ENCODE results near the gene USHBP1. TPM values are rescaled to one million over a fixed set of nuclear protein-coding genes. Genes with fewer than 3 reads are reported as not detected.

The USHBP1 gene
- total RNA-seq, 1 donor from 2014 or later = not detected

DNA sequence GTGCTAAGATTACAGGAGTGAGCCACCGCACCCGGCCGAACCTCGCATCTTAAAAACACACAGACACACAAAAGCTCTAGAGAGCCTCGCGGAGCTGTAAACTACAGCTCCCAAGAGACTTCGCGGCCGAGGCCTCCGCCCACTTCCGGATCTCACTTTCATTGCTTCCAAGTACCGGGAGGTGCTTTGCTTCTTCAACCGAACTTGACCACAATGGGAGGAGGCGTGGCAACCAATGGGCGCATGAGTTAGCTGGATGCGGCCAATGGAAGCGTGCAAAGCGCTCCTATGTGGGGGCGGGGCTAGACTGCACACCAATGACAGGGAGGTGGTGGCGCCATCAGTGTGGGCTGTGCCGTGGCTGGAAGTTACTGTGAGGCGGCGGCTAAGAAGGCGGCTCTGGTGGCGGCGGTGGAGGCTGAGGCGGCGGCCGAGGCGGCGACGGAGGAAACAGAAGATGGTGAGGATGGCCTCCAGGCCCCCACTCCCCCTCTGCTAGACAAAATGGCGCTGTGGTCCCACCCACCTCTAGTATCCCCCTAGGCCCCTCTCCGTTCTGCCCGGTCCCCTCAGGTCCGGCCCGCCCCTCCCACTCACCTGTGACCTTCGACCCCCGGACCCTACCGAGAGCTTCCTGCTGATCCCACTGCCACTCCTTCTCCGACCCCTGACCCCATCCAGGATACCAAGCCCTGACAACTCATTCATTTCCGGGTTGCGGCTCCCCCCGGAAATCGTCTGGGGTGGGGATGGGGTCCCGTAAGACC, 44.8 kb upstream of the USHBP1 start, which contains the start of gene DDA1:
Gene DDA1 (plus strand): TSS at position 366 of the 767 bp plus-strand sequence. CDS start 92 bp downstream, at position 458.
- TF ChIP-seq, protein P1, sequence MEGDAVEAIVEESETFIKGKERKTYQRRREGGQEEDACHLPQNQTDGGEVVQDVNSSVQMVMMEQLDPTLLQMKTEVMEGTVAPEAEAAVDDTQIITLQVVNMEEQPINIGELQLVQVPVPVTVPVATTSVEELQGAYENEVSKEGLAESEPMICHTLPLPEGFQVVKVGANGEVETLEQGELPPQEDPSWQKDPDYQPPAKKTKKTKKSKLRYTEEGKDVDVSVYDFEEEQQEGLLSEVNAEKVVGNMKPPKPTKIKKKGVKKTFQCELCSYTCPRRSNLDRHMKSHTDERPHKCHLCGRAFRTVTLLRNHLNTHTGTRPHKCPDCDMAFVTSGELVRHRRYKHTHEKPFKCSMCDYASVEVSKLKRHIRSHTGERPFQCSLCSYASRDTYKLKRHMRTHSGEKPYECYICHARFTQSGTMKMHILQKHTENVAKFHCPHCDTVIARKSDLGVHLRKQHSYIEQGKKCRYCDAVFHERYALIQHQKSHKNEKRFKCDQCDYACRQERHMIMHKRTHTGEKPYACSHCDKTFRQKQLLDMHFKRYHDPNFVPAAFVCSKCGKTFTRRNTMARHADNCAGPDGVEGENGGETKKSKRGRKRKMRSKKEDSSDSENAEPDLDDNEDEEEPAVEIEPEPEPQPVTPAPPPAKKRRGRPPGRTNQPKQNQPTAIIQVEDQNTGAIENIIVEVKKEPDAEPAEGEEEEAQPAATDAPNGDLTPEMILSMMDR (conservative IDR thresholded peaks at IDR 0.05; ENCODE audit: low read depth, low read length) = no peak
- peak; percentile 96 for DNase-seq (ENCODE audit: low read depth)
- peak within 1 kb of the TSS; percentile 99 for H3K4me3 ChIP-seq (ENCODE audit: low read depth, low read length)

DNA sequence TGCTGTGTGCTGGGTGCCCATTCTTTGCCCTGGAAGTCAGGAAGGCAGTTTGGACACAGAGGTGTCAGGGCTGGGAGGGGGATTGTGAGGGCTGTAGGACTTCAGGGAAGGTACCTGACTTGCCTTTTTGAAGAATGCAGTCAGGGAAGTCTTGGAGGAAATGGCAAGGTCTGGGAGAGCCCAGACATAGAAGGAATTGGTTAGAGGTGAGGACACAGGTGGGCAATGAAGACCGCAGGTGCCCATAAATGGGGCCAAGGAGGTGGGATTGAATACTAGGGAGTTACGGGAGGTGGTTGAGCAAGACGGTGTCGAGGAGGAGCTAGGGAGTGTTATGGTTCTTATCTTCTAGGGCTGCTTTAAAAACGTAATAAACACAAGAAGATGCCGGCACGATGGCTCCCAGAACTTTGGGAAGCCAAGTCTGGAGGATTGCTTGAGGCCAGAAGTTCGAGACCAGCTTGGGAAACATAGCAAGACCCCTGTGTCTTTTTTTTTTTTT, 43.4 kb upstream of the USHBP1 start:
- TF ChIP-seq, protein P1 (conservative IDR thresholded peaks at IDR 0.05; ENCODE audit: low read depth, low read length) = no peak
- no peak for DNase-seq (ENCODE audit: low read depth)
- H3K4me3 ChIP-seq (ENCODE audit: low read depth, low read length) = no peak overlapping the region

DNA sequence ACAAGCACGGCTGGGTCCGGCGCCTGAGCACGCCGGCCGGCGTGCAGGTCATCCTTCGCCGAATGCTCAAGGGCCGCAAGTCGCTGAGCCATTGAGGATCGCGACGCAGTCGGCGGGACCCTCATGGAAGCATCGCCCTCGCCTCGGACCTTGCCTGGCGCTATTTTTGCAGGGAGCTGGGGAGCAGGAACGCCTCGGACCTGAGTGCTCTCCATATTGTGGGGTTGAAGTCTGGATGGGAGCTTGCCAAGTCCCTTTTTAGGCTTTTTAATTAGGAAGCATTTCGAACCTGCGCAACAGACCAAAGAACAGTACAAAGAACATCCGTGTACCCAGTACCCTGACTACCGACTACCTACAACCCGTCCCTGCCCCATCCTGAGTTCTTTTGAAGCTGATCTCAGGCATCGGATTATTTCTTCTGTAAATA, 41.8 kb upstream of the USHBP1 start:
- no peak for DNase-seq (ENCODE audit: low read depth)
- TF ChIP-seq, protein P1 (conservative IDR thresholded peaks at IDR 0.05; ENCODE audit: low read depth, low read length) = no peak
- peak overlapping the region; percentile 79 for H3K4me3 ChIP-seq (ENCODE audit: low read depth, low read length)

DNA sequence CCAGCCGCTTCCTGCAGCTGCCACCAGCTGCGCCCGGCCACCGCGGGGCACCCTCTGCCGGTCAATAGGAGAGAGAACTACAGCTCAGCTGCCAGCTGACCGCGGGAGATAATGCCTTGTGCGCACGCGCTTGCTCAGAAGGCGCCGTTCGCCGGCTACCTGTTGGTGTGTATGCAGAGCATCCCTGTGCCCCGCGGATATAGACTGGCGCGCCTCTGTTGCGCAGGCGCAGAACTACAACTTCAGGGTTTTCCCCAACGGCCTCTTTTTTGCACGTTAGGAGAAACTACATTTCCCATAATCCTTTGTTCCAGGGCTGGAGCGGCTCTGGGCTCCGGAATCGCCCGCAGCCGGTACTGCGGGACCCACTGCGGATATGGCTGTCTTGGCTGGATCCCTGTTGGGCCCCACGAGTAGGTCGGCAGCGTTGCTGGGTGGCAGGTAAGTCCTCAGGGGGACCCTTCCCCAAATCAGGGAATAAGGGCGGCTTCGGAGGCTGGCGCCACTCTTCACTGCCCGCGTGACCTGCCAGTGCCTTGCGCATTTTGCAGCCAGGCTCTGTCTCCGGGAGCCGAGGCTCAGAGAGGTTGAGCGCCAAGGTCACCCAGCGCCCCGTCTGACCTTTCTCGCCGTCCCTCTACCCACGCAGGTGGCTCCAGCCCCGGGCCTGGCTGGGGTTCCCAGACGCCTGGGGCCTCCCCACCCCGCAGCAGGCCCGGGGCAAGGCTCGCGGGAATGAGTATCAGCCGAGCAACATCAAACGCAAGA, 41.2 kb upstream of the USHBP1 start, which contains the start of gene MRPL34:
Gene MRPL34 (plus strand): TSS at position 356 of the 768 bp plus-strand sequence. CDS start 21 bp downstream, at position 377.
- TF ChIP-seq, protein P1 (conservative IDR thresholded peaks at IDR 0.05; ENCODE audit: low read depth, low read length) = peak; percentile 75
- peak within 1 kb of the TSS; percentile 79 for H3K4me3 ChIP-seq (ENCODE audit: low read depth, low read length)
- DNase-seq (ENCODE audit: low read depth) = peak; percentile 92

DNA sequence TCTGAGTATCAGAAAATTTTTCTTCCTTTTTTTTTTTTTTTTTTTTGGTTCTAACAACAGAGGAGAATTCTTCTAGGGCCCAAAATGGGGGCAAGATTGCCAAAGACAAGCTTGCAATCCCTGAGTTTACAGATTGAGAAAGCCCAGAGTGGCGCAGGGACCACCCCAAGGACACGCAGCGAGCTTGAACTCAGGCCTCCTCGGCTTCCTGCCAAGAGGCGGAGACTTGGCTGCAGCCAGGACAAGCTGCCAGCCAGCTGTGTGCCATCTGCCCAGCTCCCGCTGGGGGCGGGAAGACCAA, 40.6 kb upstream of the USHBP1 start:
- TF ChIP-seq, protein P1 (conservative IDR thresholded peaks at IDR 0.05; ENCODE audit: low read depth, low read length) = no peak
- DNase-seq (ENCODE audit: low read depth) = no peak
- H3K4me3 ChIP-seq (ENCODE audit: low read depth, low read length) = peak overlapping the region; percentile 79

DNA sequence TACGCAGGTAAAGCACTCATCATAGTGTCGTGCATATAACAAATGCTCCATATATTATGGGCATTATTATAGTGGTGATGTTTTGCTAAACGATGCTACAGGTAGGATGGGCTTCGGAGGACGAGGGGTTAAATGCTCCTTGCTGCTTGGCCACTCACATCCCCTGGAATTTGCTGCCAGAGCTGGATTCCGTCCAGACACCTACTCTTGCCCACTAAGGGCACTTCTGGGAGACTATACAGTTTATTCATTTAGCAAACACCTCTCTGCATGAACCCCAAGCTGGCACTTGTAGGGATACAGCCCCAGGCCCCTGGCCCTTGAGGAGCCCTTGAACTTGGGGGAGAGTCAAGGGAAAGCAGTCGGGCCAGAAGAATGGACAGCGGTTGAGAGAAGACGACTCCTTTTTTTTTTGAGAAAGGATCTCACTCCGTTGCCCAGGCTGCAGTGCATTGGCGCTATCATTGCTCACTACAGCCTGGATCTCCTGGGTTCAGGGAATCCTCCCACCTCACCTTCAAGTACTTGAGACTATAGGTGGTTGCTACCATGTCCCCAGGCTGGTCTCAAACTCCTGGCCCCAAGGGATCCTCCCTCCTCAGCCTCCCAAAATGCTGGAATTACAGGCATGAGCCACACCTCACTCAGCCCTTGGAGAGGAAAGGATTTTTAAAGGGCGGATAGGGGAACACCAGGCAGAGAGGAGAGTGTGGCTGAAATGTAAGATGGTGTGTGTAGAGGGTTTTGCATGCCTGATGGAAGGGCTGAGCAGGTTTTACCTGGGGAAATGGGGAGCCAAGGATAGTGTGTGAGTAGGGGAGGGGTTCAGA, 40.1 kb upstream of the USHBP1 start:
- DNase-seq (ENCODE audit: low read depth) = no peak

More for the DNA sequence above, 40.1 kb upstream of the USHBP1 start:
- H3K4me3 ChIP-seq (ENCODE audit: low read depth, low read length) = no peak overlapping the region
- TF ChIP-seq, protein P1 (conservative IDR thresholded peaks at IDR 0.05; ENCODE audit: low read depth, low read length) = no peak
